Fibroblast of villous mesenchyme (primary cell): ENCODE results near the gene CDK9. TPM values are rescaled to one million over a fixed set of nuclear protein-coding genes. Genes with fewer than 3 reads are reported as not detected.

Experiments
- DNase-seq: peaks from one replicate; pipeline ENCODE4 v3.0.0-alpha.2; 2010; ENCODE audit warnings: low read depth
- H3K4me3 ChIP-seq: 2 replicates; pipeline ENCODE4 v1.5.1; 2011; ENCODE audit warnings: low read depth, mild to moderate bottlenecking, low read length
- CTCF ChIP-seq: IDR thresholded peaks from 2 replicates; pipeline ENCODE4 v1.5.1; 2012; ENCODE audit warnings: low read depth, mild to moderate bottlenecking, low read length; ENCODE audit not compliant: insufficient read depth
- total RNA-seq: library from RNA; depleted of rRNA; stranded (reverse); fragments of >200 nt; gene quantifications from 2 replicates; pipeline ENCODE4 v1.2.3, GENCODE V29; 2012

CDK9 gene
- total RNA-seq, 1 donor = 50.1 TPM

GRCh38 chr9:127794001-127794791, 8.4 kb downstream of the CDK9 start:
- no peak for TF ChIP-seq CTCF
- no peak for DNase-seq
- no peak overlapping the region for H3K4me3 ChIP-seq

- H3K4me3 ChIP-seq = no peak overlapping the region
Measured at GRCh38 chr9:127796225-127796813, 10.5 kb downstream of the CDK9 start.

GRCh38 chr9:127796852-127797370, 11.1 kb downstream of the CDK9 start:
- TF ChIP-seq CTCF = no peak
- no peak overlapping the region for H3K4me3 ChIP-seq
- DNase-seq = peak; percentile 28

More at GRCh38 chr9:127796225-127796813, 10.5 kb downstream of the CDK9 start:
- no peak for TF ChIP-seq CTCF
- DNase-seq = peak; percentile 28

- peak; percentile 61 for DNase-seq
- peak overlapping the region; percentile 55 for H3K4me3 ChIP-seq
- TF ChIP-seq CTCF = peak; percentile 10
Measured at GRCh38 chr9:127801955-127802575, 16.2 kb downstream of the CDK9 start.

- DNase-seq = peak; percentile 91
- peak within 1 kb of the TSS; percentile 66 for H3K4me3 ChIP-seq
- no peak for TF ChIP-seq CTCF
Measured at GRCh38 chr9:127802576-127803443, 17.0 kb downstream of the CDK9 start, which contains the start of gene FPGS. FPGS (plus strand) TSS chr9:127802882; CDS start chr9:127802925, 43 bp downstream.
